HepG2 (cell line): ENCODE data around the gene ACTR3. TPM values are rescaled to one million over a fixed set of nuclear protein-coding genes. Genes with fewer than 3 reads are reported as not detected.

ENCODE experiments used
- BCLAF1 ChIP-seq: fragments of 450-650 bp; IDR thresholded peaks from 2 replicates; pipeline ENCODE4 v1.6.1; 2017; ENCODE audit warnings: mild to moderate bottlenecking
- GLI4 ChIP-seq: sonication (generic); formaldehyde crosslinking; IDR thresholded peaks from 2 replicates; pipeline ENCODE4 v1.5.1; 2020; ENCODE audit warnings: missing genetic modification reagents, mild to moderate bottlenecking, moderate library complexity, borderline replicate concordance
- HHEX ChIP-seq: IDR thresholded peaks from 2 replicates; pipeline ENCODE4 v1.6.1; 2016; ENCODE audit warnings: control low read depth
- KDM5A ChIP-seq: fragments of 200-600 bp; sonication (generic); IDR thresholded peaks from 2 replicates; pipeline ENCODE4 v1.7.0; 2018; ENCODE audit warnings: antibody characterized with exemption, mild to moderate bottlenecking, low read length, borderline replicate concordance
- NRL ChIP-seq: sonication (generic); formaldehyde crosslinking; IDR thresholded peaks from 2 replicates; pipeline ENCODE4 v1.5.0; 2020; ENCODE audit warnings: missing genetic modification reagents, mild to moderate bottlenecking, moderate library complexity, borderline replicate concordance
- SIN3A ChIP-seq: IDR thresholded peaks from 2 replicates; pipeline ENCODE4 v1.6.1; 2011; ENCODE audit warnings: low read depth, mild to moderate bottlenecking, control low read depth, low read length, borderline replicate concordance
- TMF1 ChIP-seq: sonication (generic); formaldehyde crosslinking; IDR thresholded peaks from 2 replicates; pipeline ENCODE4 v1.8.1; 2022; ENCODE audit warnings: low read depth, missing genetic modification reagents
- ZBTB34 ChIP-seq: sonication (generic); formaldehyde crosslinking; IDR thresholded peaks from 2 replicates; pipeline ENCODE4 v1.8.0; 2022; ENCODE audit warnings: mild to moderate bottlenecking, missing genetic modification reagents
- ZFP62 ChIP-seq: sonication (generic); formaldehyde crosslinking; IDR thresholded peaks from 2 replicates; pipeline ENCODE4 v1.4.0; 2020; ENCODE audit warnings: missing genetic modification reagents
- ZFX ChIP-seq: sonication (generic); formaldehyde crosslinking; IDR thresholded peaks from 2 replicates; pipeline ENCODE4 v1.4.0; 2020; ENCODE audit warnings: mild to moderate bottlenecking, low read depth, missing genetic modification reagents, moderate library complexity
- ZNF24 ChIP-seq: fragments of 450-650 bp; IDR thresholded peaks from 2 replicates; pipeline ENCODE4 v1.6.1; 2017; ENCODE audit warnings: antibody characterized with exemption, mild to moderate bottlenecking
- ZNF3 ChIP-seq: IDR thresholded peaks from 2 replicates; pipeline ENCODE4 v1.7.0; 2017; ENCODE audit warnings: inconsistent platforms
- ZNF430 ChIP-seq: sonication (generic); formaldehyde crosslinking; IDR thresholded peaks from 2 replicates; pipeline ENCODE4 v1.9.0; 2021; ENCODE audit warnings: mild to moderate bottlenecking, missing genetic modification reagents
- ZNF878 ChIP-seq: sonication (generic); formaldehyde crosslinking; IDR thresholded peaks from 2 replicates; pipeline ENCODE4 v1.8.1; 2023; ENCODE audit warnings: mild to moderate bottlenecking, missing genetic modification reagents, moderate library complexity
- polyA plus RNA-seq, 8 experiments: library from polyadenylated mRNA; depleted of rRNA in 3 of 8; stranded (reverse) in 7 of 8; unstranded in 1 of 8; fragments of >200 nt; fragmentation: Illumina TruSeq in 4 of 8; extraction: Trizol in 4 of 8; gene quantifications; 2 replicates each; pipeline versions ENCODE4 v1.2.1 to v1.2.3, GENCODE V29; 2011 to 2016; ENCODE audit warnings: low read depth in 4 of 8, missing spikeins in 1 of 8, mixed read lengths in 1 of 8; ENCODE audit not compliant: insufficient read depth in 1 of 8
- total RNA-seq, 5 experiments: library from RNA; depleted of rRNA; stranded (reverse); fragments of >200 nt; fragmentation: Illumina TruSeq; extraction: Trizol; gene quantifications; 2 replicates each; pipeline ENCODE4 v1.2.3, GENCODE V29; 2016; ENCODE audit warnings: low read depth in 1 of 5
- TF ChIP-seq, protein P1 (sequence below), 2 experiments: sonication (generic) in 1 of 2; formaldehyde crosslinking in 1 of 2; IDR thresholded peaks; 2 replicates each; pipeline versions ENCODE4 v1.4.0 to v1.6.1; 2018 to 2020; ENCODE audit warnings: missing genetic modification reagents in 2 of 2, borderline replicate concordance in 1 of 2, low read depth in 1 of 2, mild to moderate bottlenecking in 1 of 2, missing biosample characterization in 1 of 2
- TF ChIP-seq, protein P2 (sequence below): IDR thresholded peaks from 2 replicates; pipeline ENCODE4 v1.6.1; 2016; ENCODE audit warnings: missing biosample characterization, missing genetic modification reagents, low read depth
- TF ChIP-seq, protein P3 (sequence below): sonication (generic); formaldehyde crosslinking; IDR thresholded peaks from 2 replicates; pipeline ENCODE4 v1.4.0; 2020; ENCODE audit warnings: missing genetic modification reagents, borderline replicate concordance

ACTR3 gene
- total and polyA plus RNA-seq, 2 of the 13 experiments (the other 11 are each of a cell fraction or from before 2014, with no cell fraction given) = 123 to 225 TPM

- TF ChIP-seq, protein P1, sequence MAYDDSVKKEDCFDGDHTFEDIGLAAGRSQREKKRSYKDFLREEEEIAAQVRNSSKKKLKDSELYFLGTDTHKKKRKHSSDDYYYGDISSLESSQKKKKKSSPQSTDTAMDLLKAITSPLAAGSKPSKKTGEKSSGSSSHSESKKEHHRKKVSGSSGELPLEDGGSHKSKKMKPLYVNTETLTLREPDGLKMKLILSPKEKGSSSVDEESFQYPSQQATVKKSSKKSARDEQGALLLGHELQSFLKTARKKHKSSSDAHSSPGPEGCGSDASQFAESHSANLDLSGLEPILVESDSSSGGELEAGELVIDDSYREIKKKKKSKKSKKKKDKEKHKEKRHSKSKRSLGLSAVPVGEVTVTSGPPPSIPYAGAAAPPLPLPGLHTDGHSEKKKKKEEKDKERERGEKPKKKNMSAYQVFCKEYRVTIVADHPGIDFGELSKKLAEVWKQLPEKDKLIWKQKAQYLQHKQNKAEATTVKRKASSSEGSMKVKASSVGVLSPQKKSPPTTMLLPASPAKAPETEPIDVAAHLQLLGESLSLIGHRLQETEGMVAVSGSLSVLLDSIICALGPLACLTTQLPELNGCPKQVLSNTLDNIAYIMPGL (CRISPR knock-in tag; IDR thresholded peaks at IDR 0.05; ENCODE audit: borderline replicate concordance in 1 of 2, low read depth in 1 of 2) = no peak
- TF ChIP-seq ZFX (CRISPR knock-in tag) (no peak), NRL (CRISPR knock-in tag) (peak; percentile 60; the same call in 1 of the 2 replicates), TMF1 (no peak), ZNF3 (CRISPR knock-in tag) (no peak), ZBTB34 (CRISPR knock-in tag) (no peak), ZFP62 (CRISPR knock-in tag) (no peak), SIN3A (peak; percentile 38; the same call in 1 of the 2 replicates), HHEX (CRISPR knock-in tag) (no peak), ZNF878 (0 out of 2 replicates have a peak, but pooled peaks have one; percentile 18), ZNF24 (no peak), GLI4 (no peak), KDM5A (no peak), BCLAF1 (no peak), ZNF430 (no peak)
- TF ChIP-seq, protein P2, sequence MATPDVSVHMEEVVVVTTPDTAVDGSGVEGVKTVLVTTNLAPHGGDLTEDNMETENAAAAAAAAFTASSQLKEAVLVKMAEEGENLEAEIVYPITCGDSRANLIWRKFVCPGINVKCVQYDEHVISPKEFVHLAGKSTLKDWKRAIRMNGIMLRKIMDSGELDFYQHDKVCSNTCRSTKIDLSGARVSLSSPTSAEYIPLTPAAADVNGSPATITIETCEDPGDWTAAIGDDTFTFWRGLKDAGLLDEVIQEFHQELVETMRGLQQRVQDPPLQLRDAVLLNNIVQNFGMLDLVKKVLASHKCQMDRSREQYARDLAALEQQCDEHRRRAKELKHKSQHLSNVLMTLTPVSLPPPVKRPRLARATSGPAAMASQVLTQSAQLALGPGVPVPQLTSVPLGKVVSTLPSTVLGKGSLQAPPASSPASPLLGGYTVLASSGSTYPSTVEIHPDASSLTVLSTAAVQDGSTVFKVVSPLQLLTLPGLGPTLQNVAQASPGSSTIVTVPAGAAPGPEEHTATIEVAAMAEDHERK (CRISPR knock-in tag) = no peak
- TF ChIP-seq, protein P3, sequence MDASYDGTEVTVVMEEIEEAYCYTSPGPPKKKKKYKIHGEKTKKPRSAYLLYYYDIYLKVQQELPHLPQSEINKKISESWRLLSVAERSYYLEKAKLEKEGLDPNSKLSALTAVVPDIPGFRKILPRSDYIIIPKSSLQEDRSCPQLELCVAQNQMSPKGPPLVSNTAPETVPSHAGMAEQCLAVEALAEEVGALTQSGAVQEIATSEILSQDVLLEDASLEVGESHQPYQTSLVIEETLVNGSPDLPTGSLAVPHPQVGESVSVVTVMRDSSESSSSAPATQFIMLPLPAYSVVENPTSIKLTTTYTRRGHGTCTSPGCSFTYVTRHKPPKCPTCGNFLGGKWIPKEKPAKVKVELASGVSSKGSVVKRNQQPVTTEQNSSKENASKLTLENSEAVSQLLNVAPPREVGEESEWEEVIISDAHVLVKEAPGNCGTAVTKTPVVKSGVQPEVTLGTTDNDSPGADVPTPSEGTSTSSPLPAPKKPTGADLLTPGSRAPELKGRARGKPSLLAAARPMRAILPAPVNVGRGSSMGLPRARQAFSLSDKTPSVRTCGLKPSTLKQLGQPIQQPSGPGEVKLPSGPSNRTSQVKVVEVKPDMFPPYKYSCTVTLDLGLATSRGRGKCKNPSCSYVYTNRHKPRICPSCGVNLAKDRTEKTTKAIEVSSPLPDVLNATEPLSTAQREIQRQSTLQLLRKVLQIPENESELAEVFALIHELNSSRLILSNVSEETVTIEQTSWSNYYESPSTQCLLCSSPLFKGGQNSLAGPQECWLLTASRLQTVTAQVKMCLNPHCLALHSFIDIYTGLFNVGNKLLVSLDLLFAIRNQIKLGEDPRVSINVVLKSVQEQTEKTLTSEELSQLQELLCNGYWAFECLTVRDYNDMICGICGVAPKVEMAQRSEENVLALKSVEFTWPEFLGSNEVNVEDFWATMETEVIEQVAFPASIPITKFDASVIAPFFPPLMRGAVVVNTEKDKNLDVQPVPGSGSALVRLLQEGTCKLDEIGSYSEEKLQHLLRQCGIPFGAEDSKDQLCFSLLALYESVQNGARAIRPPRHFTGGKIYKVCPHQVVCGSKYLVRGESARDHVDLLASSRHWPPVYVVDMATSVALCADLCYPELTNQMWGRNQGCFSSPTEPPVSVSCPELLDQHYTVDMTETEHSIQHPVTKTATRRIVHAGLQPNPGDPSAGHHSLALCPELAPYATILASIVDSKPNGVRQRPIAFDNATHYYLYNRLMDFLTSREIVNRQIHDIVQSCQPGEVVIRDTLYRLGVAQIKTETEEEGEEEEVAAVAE = no peak
Measured at GRCh38 chr2:113977060-113977659, 87.3 kb downstream of the ACTR3 start (continued).
